Measurements from ENCODE around the gene GJB6.

DNA sequence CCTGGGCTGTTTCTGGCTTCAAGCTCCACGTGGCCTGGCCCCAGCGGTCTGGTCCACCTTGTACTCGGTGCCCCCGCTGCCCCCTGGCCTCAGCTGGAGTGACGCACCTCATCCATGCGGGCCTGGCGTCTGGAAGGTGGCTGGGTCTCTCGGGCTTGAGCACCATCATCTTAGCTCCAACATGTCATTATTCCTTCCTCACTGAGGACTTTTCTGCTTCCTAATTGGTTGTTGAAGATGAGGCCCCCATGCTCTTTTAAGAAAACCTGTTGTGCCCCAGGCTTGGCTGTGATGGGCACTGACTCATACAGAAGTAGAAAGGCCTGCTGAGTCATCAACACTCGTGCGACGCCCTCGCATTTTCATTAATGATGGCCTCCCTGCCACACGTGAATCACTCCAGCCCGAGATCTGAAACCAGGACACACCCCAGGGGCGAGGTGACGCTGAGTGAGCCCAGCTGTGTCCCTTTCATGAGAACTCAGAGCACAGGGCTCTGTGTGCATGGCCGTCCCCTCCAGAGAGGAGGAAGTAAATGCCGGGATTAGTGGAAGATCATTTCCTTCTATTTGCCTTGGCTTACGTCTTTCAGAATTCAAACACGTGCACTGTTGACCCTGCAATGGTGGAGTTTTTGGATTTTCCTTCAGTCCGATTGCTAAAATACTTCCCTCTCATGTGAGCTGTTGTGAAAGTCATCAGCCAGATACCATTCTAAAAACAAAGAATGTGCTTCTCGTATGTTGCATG is 57.3 kb downstream of the GJB6 start:
- TF ChIP-seq CTCF (IDR thresholded peaks at IDR 0.05) (no peak), POLR2AphosphoS5 (IDR thresholded peaks at IDR 0.05) (peak in 1 of 4 donors; percentile 48), POLR2A (IDR thresholded peaks at IDR 0.05) (no peak)
